ENCODE results near the gene HPN.
A peak's percentile ranks its signal among the peaks of the same experiment; 100 is the strongest.
"Not testable (repeated sequence)": the region's sequence is repeated elsewhere in the genome, so short reads cannot be mapped to it uniquely, and the experiment has no call there.

HPN gene

DNA sequence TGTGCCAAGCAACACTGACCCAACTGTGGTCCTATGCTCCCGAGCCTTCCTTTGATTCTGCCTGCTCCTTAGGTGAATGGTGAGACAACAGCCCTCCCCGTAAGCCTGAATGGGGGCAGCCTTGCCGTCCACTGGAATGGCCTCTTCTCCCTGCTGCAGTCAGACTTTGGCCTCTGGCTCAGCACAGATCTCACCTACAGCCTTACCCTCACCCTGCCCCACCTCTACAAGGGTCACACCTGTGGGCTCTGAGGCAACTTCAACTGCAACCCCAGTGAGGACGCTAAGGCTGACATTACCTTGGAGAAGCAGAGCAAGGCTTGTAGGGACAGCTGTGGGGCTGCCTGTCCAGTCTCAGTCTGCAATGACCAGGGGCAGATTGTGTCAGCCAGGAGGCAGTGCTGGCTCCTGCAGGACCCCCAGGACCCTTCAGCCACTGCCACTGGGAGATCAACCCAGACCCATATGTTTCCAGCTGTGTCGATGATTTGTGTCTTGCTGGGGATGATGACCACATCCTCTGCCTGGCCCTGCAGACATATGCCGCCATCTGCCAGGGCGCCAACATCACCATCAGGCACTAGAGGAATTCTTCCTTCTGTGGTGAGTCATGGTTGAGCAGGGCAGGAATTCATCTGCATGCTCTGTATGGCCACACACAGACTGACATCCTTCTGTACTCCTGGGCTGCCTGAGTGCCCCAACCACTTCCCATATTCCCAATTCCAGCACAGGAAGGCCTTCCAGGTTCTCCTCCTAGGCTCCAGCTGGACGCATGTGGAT, 46.8 kb downstream of the HPN start:
- DNase-seq = no peak

DNA sequence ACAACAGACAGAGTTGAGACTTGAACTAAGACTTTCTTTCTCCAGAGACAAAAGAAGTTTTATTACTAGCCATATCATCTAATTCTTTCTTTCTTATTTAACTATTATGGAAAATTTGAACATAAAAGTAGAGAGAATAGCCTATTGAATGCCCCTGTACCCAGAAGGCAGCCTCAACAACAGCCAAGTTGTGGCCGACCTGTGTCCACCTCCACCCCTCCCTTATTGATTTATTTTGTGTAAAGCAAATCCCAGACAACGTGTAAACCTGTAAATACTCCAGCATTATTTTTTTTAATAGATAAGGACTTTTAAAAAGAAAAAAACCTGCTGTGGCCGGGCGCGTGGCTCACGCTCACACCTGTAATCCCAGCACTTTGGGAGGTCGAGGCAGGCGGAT, 48.0 kb downstream of the HPN start:
- no peak for DNase-seq

- DNase-seq = no peak
These were observed 48.6 kb downstream of the HPN start for GRCh38 chr19:35090160-35090505.

- DNase-seq = peak; percentile 21
These were observed 49.1 kb downstream of the HPN start for GRCh38 chr19:35090506-35091214.

GRCh38 chr19:35093430-35093829, 51.9 kb downstream of the HPN start:
- no peak for DNase-seq

- DNase-seq = no peak
These were observed 52.6 kb downstream of the HPN start for GRCh38 chr19:35093941-35094647.

GRCh38 chr19:35094656-35095055, 53.1 kb downstream of the HPN start:
- DNase-seq = no peak

DNA sequence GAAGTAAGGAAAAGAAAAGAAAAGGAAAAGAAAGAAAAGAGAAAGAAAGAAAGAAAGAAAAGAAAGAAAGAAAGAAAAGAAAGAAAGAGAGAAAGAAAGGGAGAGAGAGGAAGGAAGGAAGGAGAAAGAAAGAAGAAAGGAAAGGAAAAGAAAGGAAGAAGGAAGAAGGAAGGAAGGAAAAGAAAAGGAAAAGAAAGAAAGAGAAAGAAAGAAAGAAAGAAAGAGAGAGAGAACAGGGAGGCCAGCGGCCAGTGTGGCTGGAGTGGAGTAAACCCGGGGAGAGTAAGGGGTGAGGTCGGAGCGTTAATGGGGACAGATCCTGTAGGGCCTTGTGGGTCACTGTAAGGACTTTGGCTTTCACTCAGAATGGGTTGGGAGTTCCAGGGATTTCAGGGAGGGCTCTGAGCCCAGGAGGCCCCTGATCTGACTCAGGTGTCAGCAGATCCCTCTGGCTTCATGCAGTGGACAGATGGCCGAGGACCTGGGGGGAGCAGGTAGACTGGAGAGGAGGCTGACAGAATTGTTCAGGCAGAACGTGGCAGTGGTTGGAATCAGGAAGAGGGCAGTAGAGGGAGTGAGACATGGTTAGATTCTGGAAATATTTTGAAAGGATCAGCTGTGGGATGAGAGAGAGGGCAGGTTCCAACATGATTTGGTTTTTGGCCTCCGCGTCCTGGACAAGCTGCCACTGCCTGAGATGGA, 54.3 kb downstream of the HPN start:
- no peak for DNase-seq

DNA sequence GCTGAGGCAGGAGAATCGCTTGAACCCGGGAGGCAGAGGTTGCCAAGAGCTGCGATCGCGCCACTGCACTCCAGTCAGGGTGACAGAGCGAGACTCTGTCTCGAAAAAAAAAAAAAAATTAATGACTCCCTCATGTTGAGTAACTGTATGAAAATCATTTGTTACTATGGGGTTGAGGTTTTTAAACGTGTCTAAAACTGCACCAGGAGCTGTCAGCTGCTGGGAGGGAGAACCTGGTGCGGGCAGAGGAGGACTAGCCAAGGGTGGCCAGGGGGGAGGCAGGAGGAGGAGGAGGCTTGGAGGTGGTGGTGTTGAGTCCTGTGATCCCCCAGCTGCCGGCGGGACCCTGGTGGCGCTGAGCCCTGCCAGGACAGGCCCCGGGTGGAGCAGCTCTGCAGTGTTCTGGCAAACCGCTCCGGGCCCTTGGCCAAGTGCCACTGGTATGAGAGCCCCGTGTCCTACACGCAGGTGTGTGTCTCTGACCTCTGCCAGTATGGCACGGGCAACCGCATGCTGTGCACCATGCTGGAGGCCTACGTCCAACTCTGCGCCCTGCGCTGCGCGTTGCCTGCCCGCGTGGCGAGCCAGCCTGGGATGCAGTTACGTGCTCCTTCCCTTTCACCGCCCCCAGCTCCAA, 57.0 kb downstream of the HPN start:
- DNase-seq = no peak

DNA sequence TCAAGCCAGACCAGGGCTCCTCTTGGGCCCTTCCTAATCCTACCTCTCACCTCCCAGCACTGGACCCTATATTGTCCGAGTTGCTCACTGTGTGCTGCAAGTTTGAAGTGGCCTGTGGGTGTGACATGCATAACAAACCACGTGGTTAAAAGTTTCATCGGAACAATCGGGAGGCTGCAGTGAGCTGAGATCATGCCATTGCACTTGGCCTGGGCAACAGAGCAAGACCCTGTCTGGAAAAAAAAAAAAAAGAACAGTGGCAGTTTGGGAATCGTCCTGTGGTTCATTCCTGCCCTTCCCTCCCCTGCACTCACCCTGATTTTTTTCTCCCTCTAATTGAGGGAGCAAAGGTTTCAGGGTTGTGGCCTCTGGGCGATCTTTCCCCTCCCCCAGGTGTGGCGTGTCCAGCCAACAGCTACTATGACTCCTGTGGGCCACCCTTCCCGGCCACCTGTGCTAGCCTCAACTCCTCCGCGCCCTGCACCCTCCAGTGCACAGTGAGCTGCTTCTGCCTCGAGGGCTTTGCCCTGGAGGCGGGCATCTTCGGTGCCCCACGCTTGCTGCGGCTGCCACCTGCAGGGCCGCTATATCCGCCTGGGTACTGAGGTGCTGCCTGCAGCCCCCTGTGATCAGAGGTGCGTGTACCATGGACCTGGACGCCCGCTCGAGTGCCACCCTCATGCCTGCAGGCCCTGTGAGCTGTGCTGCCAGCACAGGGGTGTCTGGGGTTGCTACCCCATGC, 57.8 kb downstream of the HPN start:
- DNase-seq = no peak

DNA sequence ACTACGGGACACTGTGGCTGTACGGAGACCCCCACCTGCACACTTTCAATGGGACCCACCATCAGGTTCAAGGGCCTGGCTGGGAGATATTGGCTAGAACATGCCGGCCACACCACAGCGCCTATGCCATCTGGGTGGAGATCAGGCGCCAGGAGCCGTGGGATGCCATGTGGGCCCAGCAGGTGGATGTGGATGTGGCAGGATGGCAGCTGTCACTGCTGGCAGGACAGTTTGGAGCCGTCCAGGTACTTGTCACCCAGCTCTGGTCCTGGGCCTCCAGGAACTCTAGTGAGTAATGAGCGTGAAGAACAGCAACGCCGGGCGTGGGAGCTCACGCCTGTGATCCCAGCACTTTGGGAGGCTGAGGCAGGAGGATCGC, 58.4 kb downstream of the HPN start:
- no peak for DNase-seq

- no peak for DNase-seq
These were observed 59.3 kb downstream of the HPN start for GRCh38 chr19:35100588-35101533.

DNA sequence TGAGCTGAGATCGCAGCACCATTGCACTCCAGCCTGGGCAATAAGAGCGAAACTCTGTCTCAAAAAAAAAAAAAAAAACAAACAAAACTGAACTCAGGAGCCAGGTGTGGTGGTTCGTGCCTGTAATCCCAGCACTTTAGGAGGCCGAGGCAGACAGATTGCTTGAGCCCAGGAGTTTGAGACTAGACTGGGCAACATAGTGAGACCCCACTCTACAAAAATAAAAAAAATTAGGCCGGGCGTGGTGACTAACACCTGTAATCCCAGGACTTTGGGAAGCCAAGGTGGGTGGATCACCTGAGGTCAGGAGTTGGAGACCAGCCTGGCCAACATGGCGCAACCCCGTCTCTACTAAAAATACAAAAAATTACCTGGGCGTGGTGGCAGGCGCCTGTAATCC, 60.4 kb downstream of the HPN start:
- not testable (repeated sequence) for DNase-seq

DNA sequence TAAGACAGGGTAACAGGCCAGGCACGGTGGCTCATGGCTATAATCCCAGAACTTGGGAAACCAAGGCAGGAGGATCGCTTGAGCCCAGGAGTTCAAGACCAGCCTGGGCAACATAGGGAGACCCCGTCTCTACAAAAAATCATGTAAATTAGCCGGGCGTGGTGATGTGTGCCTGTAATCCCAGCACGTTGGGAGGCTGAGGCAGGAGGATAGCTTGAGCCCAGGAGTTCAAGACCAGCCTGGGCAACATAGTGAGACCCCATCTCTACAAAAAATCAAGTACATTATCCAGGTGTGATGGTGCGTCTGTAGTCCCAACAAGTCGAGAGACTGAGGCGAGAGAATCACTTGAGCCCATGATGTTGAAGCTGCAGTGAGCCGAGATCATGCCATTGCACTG, 62.1 kb downstream of the HPN start:
- not testable (repeated sequence) for DNase-seq

DNA sequence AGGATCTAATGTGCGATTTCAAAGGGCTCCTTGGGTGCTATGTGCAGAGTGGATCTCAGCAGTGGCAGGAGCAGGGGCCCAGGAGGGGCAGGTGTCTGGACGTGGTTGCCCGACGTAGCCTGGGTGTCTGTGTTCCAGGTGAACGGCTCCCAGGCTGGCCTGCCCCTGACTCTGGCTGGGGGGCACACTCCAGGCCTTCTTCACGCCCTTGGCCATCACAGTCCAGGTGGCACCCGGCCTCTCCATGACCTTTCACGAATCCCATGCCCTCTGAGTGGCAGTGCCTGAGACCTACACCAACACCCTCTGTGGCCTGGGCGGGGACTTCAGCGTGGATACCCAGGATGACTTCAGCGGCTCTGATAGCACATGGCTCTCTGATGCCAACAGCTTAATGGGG, 62.8 kb downstream of the HPN start:
- no peak for DNase-seq

GRCh38 chr19:35105047-35105410, 63.5 kb downstream of the HPN start:
- no peak for DNase-seq

GRCh38 chr19:35105411-35106290, 64.1 kb downstream of the HPN start:
- DNase-seq = no peak

DNA sequence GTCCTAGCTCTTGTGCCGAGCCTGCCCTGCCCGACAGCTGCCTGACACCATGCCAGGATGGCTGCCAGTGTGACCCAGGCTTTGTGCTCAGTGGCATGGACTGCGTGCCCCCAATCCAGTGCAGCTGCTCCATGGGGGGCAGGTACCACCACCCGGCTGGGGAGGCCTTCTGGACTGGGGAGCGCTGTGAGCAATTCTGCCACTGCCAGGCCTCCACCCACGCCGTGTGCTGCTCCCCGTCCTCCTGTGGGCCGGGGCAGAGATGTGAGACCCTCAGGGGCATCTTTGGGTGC, 64.7 kb downstream of the HPN start:
- no peak for DNase-seq

DNA sequence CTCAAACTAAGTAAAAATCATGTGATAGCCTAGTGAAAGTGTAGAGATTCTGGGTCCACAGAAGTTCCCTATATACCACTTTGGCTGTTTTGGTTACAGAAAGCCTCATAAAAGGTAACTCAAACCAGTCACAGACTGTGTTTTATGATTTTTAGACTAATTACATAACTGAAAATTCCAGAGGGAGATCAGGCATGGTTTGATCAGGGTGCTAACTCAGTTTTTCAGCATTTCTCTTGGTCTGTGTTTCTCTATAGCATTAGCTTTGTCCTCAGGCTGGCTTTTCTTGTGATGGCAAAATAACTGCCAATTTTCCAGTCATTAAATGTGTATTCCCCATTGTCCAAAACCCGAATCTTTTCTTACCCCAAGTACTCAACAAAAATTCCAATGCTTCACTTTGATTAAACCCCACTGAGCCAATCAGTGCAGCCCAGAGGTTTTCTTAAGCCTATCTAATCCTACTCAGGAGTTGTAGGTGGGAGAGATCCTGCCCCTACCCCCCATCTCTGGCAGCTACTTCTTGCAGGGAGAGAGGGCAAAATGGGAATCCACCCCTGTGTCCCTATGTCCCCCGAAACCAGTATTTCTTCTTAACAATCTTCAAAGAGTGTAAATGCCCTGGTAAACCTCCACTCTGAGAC, 65.5 kb downstream of the HPN start:
- DNase-seq = no peak

- no peak for DNase-seq
These were observed 66.0 kb downstream of the HPN start for GRCh38 chr19:35107545-35107944.

Data from MV-4-11 (cell line).